GM18502 (cell line): ENCODE results near the gene MYO16.

Experiments used
- ATAC-seq: cut with Tn5 transposase; IDR thresholded peaks from one replicate; pipeline ENCODE4 v1.9.1; 2021; ENCODE audit warnings: mild to moderate bottlenecking; ENCODE audit not compliant: unreplicated experiment, poor library complexity

MYO16 gene

GRCh38 chr13:109140479-109141349, 511.3 kb downstream of the MYO16 start:
- ATAC-seq = no peak

GRCh38 chr13:109141706-109142105, 512.3 kb downstream of the MYO16 start:
- ATAC-seq = no peak

GRCh38 chr13:109144693-109145437, 515.5 kb downstream of the MYO16 start:
- ATAC-seq = peak; percentile 17

- ATAC-seq = peak; percentile 94
Measured at GRCh38 chr13:109145631-109146030, 516.2 kb downstream of the MYO16 start.

GRCh38 chr13:109146393-109146792, 517.0 kb downstream of the MYO16 start:
- ATAC-seq = no peak

GRCh38 chr13:109146912-109147647, 517.7 kb downstream of the MYO16 start:
- no peak for ATAC-seq

GRCh38 chr13:109148243-109148642, 518.8 kb downstream of the MYO16 start:
- ATAC-seq = no peak

- no peak for ATAC-seq
Measured at GRCh38 chr13:109150696-109151095, 521.3 kb downstream of the MYO16 start.

GRCh38 chr13:109151255-109151654, 521.8 kb downstream of the MYO16 start:
- ATAC-seq = no peak

- ATAC-seq = no peak
Measured at GRCh38 chr13:109151696-109152095, 522.3 kb downstream of the MYO16 start.

GRCh38 chr13:109152311-109152820, 523.0 kb downstream of the MYO16 start:
- no peak for ATAC-seq

GRCh38 chr13:109152941-109153340, 523.5 kb downstream of the MYO16 start:
- ATAC-seq = no peak

- ATAC-seq = no peak
Measured at GRCh38 chr13:109154146-109154545, 524.7 kb downstream of the MYO16 start.

- ATAC-seq = no peak
Measured at GRCh38 chr13:109154546-109154945, 525.1 kb downstream of the MYO16 start.

- no peak for ATAC-seq
Measured at GRCh38 chr13:109154966-109155761, 525.8 kb downstream of the MYO16 start.

GRCh38 chr13:109156181-109156935, 526.9 kb downstream of the MYO16 start:
- no peak for ATAC-seq

- no peak for ATAC-seq
Measured at GRCh38 chr13:109157275-109157674, 527.9 kb downstream of the MYO16 start.

- ATAC-seq = no peak
Measured at GRCh38 chr13:109158383-109158782, 529.0 kb downstream of the MYO16 start.

- ATAC-seq = no peak
Measured at GRCh38 chr13:109159650-109160309, 530.4 kb downstream of the MYO16 start.
